ENCODE data around the gene ARMS2. TPM values are rescaled to one million over a fixed set of nuclear protein-coding genes. Genes with fewer than 3 reads are reported as not detected.

The ARMS2 gene
- polyA plus RNA-seq, 3 donors: not detected

- H3K4me2 ChIP-seq (replicated peaks; ENCODE audit: extremely low read depth, low read length, poor library complexity, severe bottlenecking): no peak overlapping the region
- peaks cover 21% of the 10 kb centered on the region for H3K4me1 Mint-ChIP-seq
- intact Hi-C loops (cut with micrococcal nuclease): no loop called here
These were observed 39.8 kb downstream of the ARMS2 start for GRCh38 chr10:122494173-122494820.

GRCh38 chr10:122494833-122495232, 40.4 kb downstream of the ARMS2 start:
- no peak overlapping the region for H3K9ac ChIP-seq (ENCODE audit: insufficient read depth, low read length, poor library complexity, severe bottlenecking)
- Mint-ChIP-seq H3K27me3 (ENCODE audit: low read depth in 3 of 3) (peaks cover 16 to 44% (median 28%) of the 10 kb centered on the region in 3 donors), H3K27ac (peak overlapping the region in 1 of 7 donors; percentile 3), H3K4me1 (peaks cover 26% of the 10 kb centered on the region), H3K4me3 (no peak overlapping the region), H3K9me3 (peaks cover 0 to 3% (median 0%) of the 10 kb centered on the region in 7 donors), H3K36me3 (no peaks in the 10 kb centered on the region)
- intact Hi-C loops (cut with micrococcal nuclease): no loop called here
- no peak overlapping the region for H3K4me2 ChIP-seq (replicated peaks; ENCODE audit: extremely low read depth, low read length, poor library complexity, severe bottlenecking)
- H4K20me1 ChIP-seq (ENCODE audit: insufficient read depth, low read length): no peaks in the 10 kb centered on the region
- TF ChIP-seq CTCF (IDR thresholded peaks at IDR 0.05): no peak
- no peaks in the 10 kb centered on the region for H3K4me1 ChIP-seq (ENCODE audit: control insufficient read depth in 1 of 2, insufficient read depth in 2 of 2, low read length in 2 of 2)
- no peaks in the 10 kb centered on the region for H3K79me2 ChIP-seq (ENCODE audit: insufficient read depth, low read length)
- no peak overlapping the region for H3K27ac ChIP-seq (ENCODE audit: low read depth in 1 of 2, low read length in 2 of 2)
- H3K4me3 ChIP-seq (replicated peaks in 1 of 3; ENCODE audit: low read depth in 2 of 3, low read length in 3 of 3): no peak overlapping the region
- no peaks in the 10 kb centered on the region for H3K9me3 ChIP-seq (replicated peaks in 1 of 2; ENCODE audit: control insufficient read depth in 1 of 2, insufficient read depth in 1 of 2, low read length in 2 of 2)
- WGBS (ENCODE audit: insufficient coverage): 94% methylated on average over 13 of the region's 14 CpGs
- H2AFZ ChIP-seq (ENCODE audit: insufficient read depth, low read depth, low read length, poor library complexity, severe bottlenecking): no peak overlapping the region
- H3K36me3 ChIP-seq (replicated peaks in 1 of 2; ENCODE audit: control insufficient read depth in 1 of 2, insufficient read depth in 2 of 2, low read length in 2 of 2): no peaks in the 10 kb centered on the region
- no peak for DNase-seq
- H3K27me3 ChIP-seq (ENCODE audit: control insufficient read depth in 2 of 2, insufficient read depth in 2 of 2, low read length in 2 of 2): no peaks in the 10 kb centered on the region

More at GRCh38 chr10:122494173-122494820, 39.8 kb downstream of the ARMS2 start:
- Histone ChIP-seq H3K9ac (ENCODE audit: insufficient read depth, low read length, poor library complexity, severe bottlenecking) (no peak overlapping the region), H3K4me1 (ENCODE audit: control insufficient read depth in 1 of 2, insufficient read depth in 2 of 2, low read length in 2 of 2) (no peaks in the 10 kb centered on the region), H3K27ac (ENCODE audit: low read depth in 1 of 2, low read length in 2 of 2) (no peak overlapping the region), H2AFZ (ENCODE audit: insufficient read depth, low read depth, low read length, poor library complexity, severe bottlenecking) (no peak overlapping the region), H4K20me1 (ENCODE audit: insufficient read depth, low read length) (no peaks in the 10 kb centered on the region), H3K27me3 (ENCODE audit: control insufficient read depth in 2 of 2, insufficient read depth in 2 of 2, low read length in 2 of 2) (no peaks in the 10 kb centered on the region), H3K4me3 (replicated peaks in 1 of 3; ENCODE audit: low read depth in 2 of 3, low read length in 3 of 3) (no peak overlapping the region), H3K36me3 (replicated peaks in 1 of 2; ENCODE audit: control insufficient read depth in 1 of 2, insufficient read depth in 2 of 2, low read length in 2 of 2) (no peaks in the 10 kb centered on the region), H3K79me2 (ENCODE audit: insufficient read depth, low read length) (no peaks in the 10 kb centered on the region), H3K9me3 (replicated peaks in 1 of 2; ENCODE audit: control insufficient read depth in 1 of 2, insufficient read depth in 1 of 2, low read length in 2 of 2) (no peaks in the 10 kb centered on the region)
- H3K4me3 Mint-ChIP-seq: no peak overlapping the region
- H3K9me3 Mint-ChIP-seq: peaks cover 0 to 1% (median 0%) of the 10 kb centered on the region in 7 donors
- peaks cover 16 to 47% (median 31%) of the 10 kb centered on the region in 3 donors for H3K27me3 Mint-ChIP-seq (ENCODE audit: low read depth in 3 of 3)
- H3K27ac Mint-ChIP-seq: peak overlapping the region in 2 of 7 donors; percentile 10 to 73
- 79% methylated on average over 12 of the region's 20 CpGs for WGBS (ENCODE audit: insufficient coverage)
- no peak for DNase-seq
- TF ChIP-seq CTCF (IDR thresholded peaks at IDR 0.05): no peak
- no peaks in the 10 kb centered on the region for H3K36me3 Mint-ChIP-seq

Data from CD14-positive monocyte (primary cell).